ENCODE results near the gene CPE.

CPE gene

GRCh38 chr4:165519591-165519990 is 140.8 kb downstream of the CPE start:
- no peak for ATAC-seq
- no peak overlapping the region for H3K4me3 Mint-ChIP-seq
- no peaks in the 10 kb centered on the region for H3K9me3 Mint-ChIP-seq
- peaks cover 11% of the 10 kb centered on the region for H3K27me3 Mint-ChIP-seq
- no peak for DNase-seq
- H3K27ac Mint-ChIP-seq: no peak overlapping the region
- no peaks in the 10 kb centered on the region for H3K4me1 Mint-ChIP-seq

- Mint-ChIP-seq H3K9me3 (no peaks in the 10 kb centered on the region), H3K4me3 (no peak overlapping the region), H3K27me3 (peaks cover 11% of the 10 kb centered on the region), H3K27ac (no peak overlapping the region), H3K4me1 (no peaks in the 10 kb centered on the region)
- DNase-seq (no peak), ATAC-seq (no peak)
Measured at GRCh38 chr4:165520086-165520485, 141.3 kb downstream of the CPE start.

GRCh38 chr4:165522050-165522449 is 143.2 kb downstream of the CPE start:
- Mint-ChIP-seq H3K4me3 (no peak overlapping the region), H3K9me3 (no peaks in the 10 kb centered on the region), H3K27ac (no peak overlapping the region), H3K27me3 (no peaks in the 10 kb centered on the region), H3K4me1 (no peaks in the 10 kb centered on the region)
- ATAC-seq: no peak
- DNase-seq: no peak

- no peaks in the 10 kb centered on the region for H3K9me3 Mint-ChIP-seq
- DNase-seq (no peak), ATAC-seq (no peak)
- no peaks in the 10 kb centered on the region for H3K4me1 Mint-ChIP-seq
- no peaks in the 10 kb centered on the region for H3K27me3 Mint-ChIP-seq
- H3K4me3 Mint-ChIP-seq: no peak overlapping the region
- no peak overlapping the region for H3K27ac Mint-ChIP-seq
Measured at GRCh38 chr4:165524532-165525190, 145.9 kb downstream of the CPE start.

- no peak for ATAC-seq
- H3K9me3 Mint-ChIP-seq: no peaks in the 10 kb centered on the region
- no peaks in the 10 kb centered on the region for H3K27me3 Mint-ChIP-seq
- H3K4me1 Mint-ChIP-seq: no peaks in the 10 kb centered on the region
- H3K4me3 Mint-ChIP-seq: no peak overlapping the region
- no peak overlapping the region for H3K27ac Mint-ChIP-seq
- DNase-seq: no peak
Measured at GRCh38 chr4:165532976-165533375, 154.2 kb downstream of the CPE start.

- no peaks in the 10 kb centered on the region for H3K9me3 Mint-ChIP-seq
- DNase-seq (no peak), ATAC-seq (no peak)
- H3K27ac Mint-ChIP-seq: no peak overlapping the region
- no peak overlapping the region for H3K4me3 Mint-ChIP-seq
- no peaks in the 10 kb centered on the region for H3K4me1 Mint-ChIP-seq
- no peaks in the 10 kb centered on the region for H3K27me3 Mint-ChIP-seq
Measured at GRCh38 chr4:165537028-165537648, 158.3 kb downstream of the CPE start.

- no peaks in the 10 kb centered on the region for H3K4me1 Mint-ChIP-seq
- ATAC-seq (peak; percentile 5), DNase-seq (no peak)
- H3K9me3 Mint-ChIP-seq: no peaks in the 10 kb centered on the region
- peak overlapping the region in 1 of 2 donors; percentile 47 for H3K27ac Mint-ChIP-seq
- no peak overlapping the region for H3K4me3 Mint-ChIP-seq
- peaks cover 9% of the 10 kb centered on the region for H3K27me3 Mint-ChIP-seq
Measured at GRCh38 chr4:165539801-165540200, 161.0 kb downstream of the CPE start.

GRCh38 chr4:165540206-165540830 is 161.5 kb downstream of the CPE start:
- ATAC-seq (peak; percentile 51), DNase-seq (no peak)
- Mint-ChIP-seq H3K9me3 (no peaks in the 10 kb centered on the region), H3K4me3 (no peak overlapping the region), H3K27ac (no peak overlapping the region), H3K27me3 (peaks cover 9% of the 10 kb centered on the region), H3K4me1 (no peaks in the 10 kb centered on the region)

GRCh38 chr4:165541851-165542459 is 163.1 kb downstream of the CPE start:
- ATAC-seq: peak; percentile 74
- Mint-ChIP-seq H3K27ac (no peak overlapping the region), H3K4me1 (no peaks in the 10 kb centered on the region), H3K27me3 (peaks cover 9% of the 10 kb centered on the region), H3K4me3 (no peak overlapping the region), H3K9me3 (no peaks in the 10 kb centered on the region)
- DNase-seq: no peak

GRCh38 chr4:165542476-165542875 is 163.7 kb downstream of the CPE start:
- peaks cover 9% of the 10 kb centered on the region for H3K27me3 Mint-ChIP-seq
- no peaks in the 10 kb centered on the region for H3K9me3 Mint-ChIP-seq
- H3K27ac Mint-ChIP-seq: no peak overlapping the region
- no peak for DNase-seq
- H3K4me3 Mint-ChIP-seq: no peak overlapping the region
- ATAC-seq: no peak
- H3K4me1 Mint-ChIP-seq: no peaks in the 10 kb centered on the region

All from stimulated activated naive CD8-positive, alpha-beta T cell treated with anti-CD3 and anti-CD28 coated beads, Interleukin-15, amount 100 ng/mL, for 72 hours (primary cell).